Uterus (tissue), 4 donors: ENCODE measurements around the gene KAZALD1. TPM values are rescaled to one million over a fixed set of nuclear protein-coding genes. Genes with fewer than 3 reads are reported as not detected.

Experiments
- total RNA-seq, 4 donors: library from RNA; depleted of rRNA in 3 of 4; stranded (reverse); fragments of >200 nt in 3 of 4; gene quantifications; one replicate each; pipeline versions ENCODE4 v1.1.0 to v1.2.4, GENCODE V29; 2014 to 2023
- donor health status: DM: yes; HTN: yes; CAD: no.

KAZALD1 gene
- total RNA-seq, 4 donors from 2014 or later = 0.26 to 34.6 (median 6.3) TPM; not detected in 1

Other genes with a start within 250 kb of the KAZALD1 start
- gene SLF2, start 149.0 kb upstream of the KAZALD1 start, total RNA-seq = 100 to 1,000 TPM in 1 of 4 donors, 10 to 100 TPM in 3; 27.9 to 102 (median 59.9) TPM
- 10 to 100 TPM in 1 of 4 donors, 1 to 10 TPM in 3; 2.6 to 10.3 (median 4.2) TPM for gene SEMA4G, start 92.5 kb upstream of the KAZALD1 start, total RNA-seq
- gene MRPL43, start 74.5 kb upstream of the KAZALD1 start, total RNA-seq = 100 to 1,000 TPM in 1 of 4 donors, 10 to 100 TPM in 3; 36.9 to 134 (median 51.8) TPM
- 10 to 100 TPM in 1 of 4 donors, 1 to 10 TPM in 2, under 1 TPM in 1; 0.51 to 11.8 (median 6.2) TPM for gene TWNK, start 74.4 kb upstream of the KAZALD1 start, total RNA-seq
- gene LZTS2, start 62.2 kb upstream of the KAZALD1 start, total RNA-seq = 100 to 1,000 TPM in 2 of 4 donors, 10 to 100 TPM in 2; 51.5 to 123 (median 85.2) TPM
- gene PDZD7, start 30.9 kb upstream of the KAZALD1 start, total RNA-seq = 1 to 10 TPM in 1 of 4 donors, under 1 TPM in 2, not detected in 1; under 0.01 to 1.3 (median 0.61) TPM
- gene SFXN3, start 30.8 kb upstream of the KAZALD1 start, total RNA-seq = 100 to 1,000 TPM in 1 of 4 donors, 10 to 100 TPM in 3; 34.6 to 161 (median 58.1) TPM
- not detected for gene TLX1, start 69.3 kb downstream of the KAZALD1 start, total RNA-seq
- gene LBX1, start 167.5 kb downstream of the KAZALD1 start, total RNA-seq = not detected